ENCODE results near the gene NAA38.

The NAA38 gene

DNA sequence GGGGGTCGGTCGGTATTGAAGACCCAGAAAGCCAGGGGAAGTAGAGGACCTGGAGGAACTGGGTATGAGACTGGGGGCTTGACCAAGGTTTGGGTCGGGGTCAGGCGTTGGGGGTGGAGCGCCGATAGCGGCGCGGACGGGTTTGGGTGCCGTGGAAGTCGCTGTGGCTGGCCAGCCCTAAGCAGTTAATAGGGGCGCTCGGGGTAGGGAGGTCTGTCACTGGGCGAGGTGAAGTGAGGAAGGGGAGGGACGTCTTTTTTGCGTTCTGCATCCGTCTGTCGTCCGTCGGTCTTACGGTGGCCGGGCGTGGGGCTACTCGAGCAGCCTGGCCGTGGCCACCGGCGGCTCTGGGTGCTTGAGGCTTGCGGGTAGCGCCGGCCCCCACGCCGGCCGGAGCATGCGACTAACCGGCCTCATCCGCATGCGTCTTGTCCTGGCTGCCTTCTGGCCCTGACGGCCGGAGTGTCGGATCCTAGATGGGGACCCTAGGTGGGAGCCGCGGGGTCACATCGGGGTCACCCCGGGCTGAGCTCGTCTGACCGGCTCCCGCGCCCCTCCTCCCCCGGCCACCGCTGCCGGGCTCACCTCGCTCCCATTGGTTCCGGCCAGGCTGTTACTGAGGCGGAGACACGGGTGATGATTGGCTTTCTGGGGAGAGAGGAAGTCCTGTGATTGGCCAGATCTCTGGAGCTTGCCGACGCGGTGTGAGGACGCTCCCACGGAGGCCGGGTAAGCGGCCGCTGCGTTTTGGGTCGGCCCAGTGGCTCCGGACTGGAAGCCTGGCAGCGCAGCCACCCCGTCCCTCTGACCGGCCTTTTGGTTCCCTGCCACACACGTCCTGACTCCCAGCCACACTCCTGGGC, 12.8 kb downstream of the NAA38 start:
- in situ Hi-C loops (cut with HindIII; ENCODE audit: low pct_ligation_motif_present, low pct_unique_long_range_greater_than_20kb, low sequenced_read_pairs), result no loop called here
- DNase-seq, result peak; percentile 97

DNA sequence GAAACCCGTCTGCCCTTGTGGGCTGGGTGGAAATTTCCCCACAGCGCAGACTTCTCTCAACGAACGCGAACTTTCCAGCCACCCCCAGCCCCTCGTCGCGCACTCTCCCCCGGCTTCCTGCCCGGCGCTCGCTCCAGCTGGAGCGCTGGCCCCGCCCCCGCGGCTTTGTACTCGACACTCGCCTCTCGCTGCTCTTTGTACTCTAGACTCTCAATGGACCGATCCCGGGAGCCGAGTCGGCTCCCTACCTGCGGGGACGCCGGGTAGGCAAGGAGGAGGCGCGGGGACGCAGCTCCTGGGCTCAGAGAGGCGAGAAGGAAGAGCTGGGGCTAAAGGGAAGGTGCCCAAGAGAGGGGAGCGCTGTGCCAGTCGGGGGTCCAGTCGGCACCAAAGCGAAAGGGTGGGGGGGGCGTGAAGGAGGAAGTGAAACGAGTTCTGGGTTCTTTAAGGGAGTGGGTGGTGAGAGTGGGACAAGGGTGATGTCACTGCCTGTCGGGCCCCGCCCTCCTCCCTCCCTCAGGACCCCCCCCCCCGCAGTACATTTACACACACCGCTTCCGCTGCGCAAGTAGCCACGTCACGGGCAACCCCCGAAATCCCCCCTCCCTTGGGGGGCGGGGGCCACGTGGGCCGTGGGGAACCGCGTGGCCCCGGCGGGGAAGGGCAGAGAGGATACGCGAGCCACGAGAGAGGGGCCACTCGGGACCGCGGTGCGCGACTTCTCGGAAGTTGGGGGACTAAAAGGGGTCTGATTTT, 13.6 kb downstream of the NAA38 start:
- in situ Hi-C loops (cut with HindIII; ENCODE audit: low pct_ligation_motif_present, low pct_unique_long_range_greater_than_20kb, low sequenced_read_pairs), result no loop called here
- DNase-seq, result peak; percentile 87

DNA sequence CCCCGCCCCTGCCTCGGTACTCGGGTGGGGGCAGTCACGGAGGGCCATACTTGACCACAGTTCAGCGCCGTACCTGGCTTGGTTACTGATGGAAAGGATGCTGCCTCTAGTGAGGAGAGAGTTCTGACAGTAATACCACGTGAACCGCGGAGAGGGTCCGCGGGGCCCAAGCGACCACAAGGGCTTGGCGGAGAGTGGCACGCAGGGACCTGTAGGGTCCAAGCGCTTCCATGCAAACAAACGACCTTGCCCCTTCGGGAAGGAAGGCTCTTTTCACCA, 14.2 kb downstream of the NAA38 start:
- no peak for DNase-seq
- in situ Hi-C loops (cut with HindIII; ENCODE audit: low pct_ligation_motif_present, low pct_unique_long_range_greater_than_20kb, low sequenced_read_pairs), result no loop called here

DNA sequence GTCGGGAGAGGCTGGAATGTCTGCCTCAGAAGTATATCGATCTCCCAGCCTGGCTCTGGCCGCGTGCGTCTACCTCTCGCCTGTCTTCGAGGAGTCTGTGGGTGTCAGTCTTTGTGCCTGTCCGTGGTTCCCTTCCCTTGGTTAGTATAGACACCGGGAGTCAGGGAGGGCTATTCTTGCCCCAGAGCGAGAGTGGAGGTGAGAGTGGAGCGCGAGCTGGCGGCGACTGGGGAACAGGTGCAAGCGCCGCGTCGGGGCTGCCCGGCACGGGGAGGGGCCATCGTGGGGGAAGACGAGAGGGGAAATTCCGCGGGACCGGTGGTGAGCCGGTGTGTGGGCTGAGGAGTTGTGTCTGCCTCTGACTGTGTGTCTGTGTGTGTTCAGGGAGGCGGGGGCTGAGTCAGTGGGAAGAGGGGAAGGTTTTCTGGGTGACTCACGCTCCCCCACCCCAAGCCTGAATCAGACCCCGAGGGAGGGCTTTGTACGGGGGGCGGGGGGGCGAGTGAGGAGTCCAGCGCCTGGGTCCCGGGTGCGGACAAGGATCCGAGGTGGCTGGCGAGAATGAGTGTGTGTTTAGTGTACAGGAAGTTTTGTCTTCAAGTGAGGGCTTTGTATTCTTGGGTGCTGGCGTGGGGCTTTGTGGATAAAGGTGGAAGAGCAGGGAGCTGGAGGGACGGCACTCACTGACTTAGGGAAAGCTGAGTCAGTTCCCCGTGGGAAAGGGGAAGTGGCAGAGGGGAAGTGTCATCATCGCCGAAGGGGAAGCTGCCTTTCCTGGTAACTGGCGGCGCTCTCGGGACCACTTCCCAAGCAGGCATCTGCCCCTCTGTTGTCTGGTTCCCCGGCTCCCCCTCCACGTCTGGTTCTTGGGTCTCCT, 14.7 kb downstream of the NAA38 start:
- in situ Hi-C loops (cut with HindIII; ENCODE audit: low pct_ligation_motif_present, low pct_unique_long_range_greater_than_20kb, low sequenced_read_pairs), result no loop called here
- peak; percentile 89 for DNase-seq

DNA sequence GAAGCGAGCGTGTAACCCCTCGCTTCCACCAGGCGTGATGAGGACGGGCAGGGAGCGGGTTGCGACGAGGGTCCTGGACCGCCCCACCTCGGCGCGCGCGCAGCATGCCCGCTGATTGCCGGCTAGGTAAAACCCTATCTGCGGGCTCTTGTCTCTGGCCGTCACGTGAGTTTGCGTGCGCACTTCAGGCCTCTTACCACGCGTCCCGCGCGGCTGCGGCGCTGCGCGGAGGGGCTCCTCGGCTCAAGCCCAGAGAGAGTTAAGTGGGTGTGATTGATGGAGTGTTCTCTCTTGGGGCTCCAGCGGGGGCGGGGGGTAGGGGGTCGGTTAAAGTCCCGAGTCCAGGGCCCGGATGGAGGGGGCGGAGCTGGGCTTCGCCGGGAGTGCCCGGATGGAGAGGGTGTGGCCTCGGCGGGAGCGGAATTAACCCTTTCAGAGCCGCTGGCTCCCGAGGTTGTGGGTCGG, 15.4 kb downstream of the NAA38 start:
- in situ Hi-C loops (cut with HindIII; ENCODE audit: low pct_ligation_motif_present, low pct_unique_long_range_greater_than_20kb, low sequenced_read_pairs), result no loop called here
- DNase-seq, result peak; percentile 92

DNA sequence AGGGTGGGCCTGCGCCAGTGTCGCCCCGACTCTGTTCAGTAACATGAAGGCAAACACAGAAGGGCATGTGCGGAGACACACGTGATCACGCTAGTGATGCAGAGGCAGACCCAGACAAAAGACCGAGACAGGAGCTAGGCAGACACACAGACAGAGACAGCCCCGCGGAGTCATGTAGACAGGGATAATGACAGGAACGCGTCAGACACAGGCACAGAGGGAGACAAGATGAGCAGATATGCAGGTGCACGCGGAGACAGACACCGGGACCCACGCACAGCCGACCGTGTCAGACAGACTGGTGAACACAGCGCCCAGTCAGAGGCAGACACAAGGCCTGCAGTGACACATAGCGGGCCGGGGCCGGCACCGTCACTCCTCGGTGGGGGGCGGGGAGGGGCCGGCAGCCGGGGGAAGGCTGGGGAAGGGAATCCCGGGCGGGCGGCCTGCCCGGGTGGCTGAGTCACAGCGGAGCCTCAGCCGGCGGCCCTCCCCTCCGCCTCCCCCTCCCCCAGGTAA, 15.9 kb downstream of the NAA38 start:
- in situ Hi-C loops (cut with HindIII; ENCODE audit: low pct_ligation_motif_present, low pct_unique_long_range_greater_than_20kb, low sequenced_read_pairs), result no loop called here
- peak; percentile 88 for DNase-seq

DNA sequence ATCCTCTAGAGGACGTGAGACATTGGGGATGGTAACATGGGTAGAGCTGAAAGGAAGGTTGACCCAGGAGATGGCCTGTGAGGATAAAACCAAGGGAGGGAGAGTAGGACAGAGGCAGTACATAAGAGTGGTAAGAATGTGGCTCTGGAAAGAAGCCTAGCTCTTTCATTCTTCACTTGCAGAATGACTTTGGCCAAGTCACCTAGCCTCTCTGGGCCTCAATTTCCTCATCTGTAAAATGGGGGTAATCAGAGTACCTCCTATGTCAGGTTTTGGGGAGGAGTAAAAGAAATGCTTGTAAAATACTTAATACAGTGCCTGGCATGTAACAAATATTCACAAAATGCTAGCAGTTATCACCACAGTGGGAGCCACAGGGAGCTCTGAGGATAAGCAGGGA, 16.5 kb downstream of the NAA38 start:
- in situ Hi-C loops (cut with HindIII; ENCODE audit: low pct_ligation_motif_present, low pct_unique_long_range_greater_than_20kb, low sequenced_read_pairs), result no loop called here

DNA sequence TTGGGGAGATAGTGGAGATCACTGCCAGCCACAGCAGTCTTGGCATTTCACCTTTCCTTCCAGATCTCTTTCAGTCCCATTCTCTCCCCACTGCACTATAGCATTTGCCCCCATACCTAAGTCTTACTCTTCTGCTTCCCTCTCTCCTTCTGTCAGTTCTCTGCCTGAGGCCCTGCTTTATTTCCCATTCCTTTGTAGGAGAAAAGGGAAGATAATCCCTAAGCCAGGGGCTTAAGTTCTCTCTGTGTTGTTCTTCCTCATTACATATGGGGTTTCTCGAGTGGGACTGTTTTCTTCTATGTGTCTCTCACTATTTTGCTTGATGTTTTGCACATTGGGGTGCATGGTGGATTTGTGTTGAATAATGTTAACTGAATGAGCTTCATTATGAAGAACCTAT, 16.9 kb downstream of the NAA38 start:
- in situ Hi-C loops (cut with HindIII; ENCODE audit: low pct_ligation_motif_present, low pct_unique_long_range_greater_than_20kb, low sequenced_read_pairs), result no loop called here
- DNase-seq, result no peak

More for the DNA sequence above, 16.5 kb downstream of the NAA38 start:
- DNase-seq, result no peak

DNA sequence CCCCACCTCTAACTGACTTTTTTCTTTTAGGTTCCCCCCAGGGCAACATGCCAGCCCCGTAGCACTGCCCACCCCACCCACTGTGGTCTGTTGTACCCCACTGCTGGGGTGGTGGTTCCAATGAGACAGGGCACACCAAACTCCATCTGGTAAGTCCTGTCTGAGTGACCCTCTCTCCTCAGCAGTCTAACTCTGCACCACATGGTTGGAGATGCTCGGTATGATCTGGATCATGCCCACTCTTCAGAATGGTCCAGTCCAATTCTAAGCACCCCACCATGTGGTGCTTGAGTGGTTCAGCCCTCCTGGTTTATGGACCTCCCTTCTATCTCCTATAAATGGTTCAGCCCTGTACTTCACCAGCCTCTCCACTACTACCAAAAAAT, 17.5 kb downstream of the NAA38 start:
- DNase-seq, result no peak
- in situ Hi-C loops (cut with HindIII; ENCODE audit: low pct_ligation_motif_present, low pct_unique_long_range_greater_than_20kb, low sequenced_read_pairs), result no loop called here

DNA sequence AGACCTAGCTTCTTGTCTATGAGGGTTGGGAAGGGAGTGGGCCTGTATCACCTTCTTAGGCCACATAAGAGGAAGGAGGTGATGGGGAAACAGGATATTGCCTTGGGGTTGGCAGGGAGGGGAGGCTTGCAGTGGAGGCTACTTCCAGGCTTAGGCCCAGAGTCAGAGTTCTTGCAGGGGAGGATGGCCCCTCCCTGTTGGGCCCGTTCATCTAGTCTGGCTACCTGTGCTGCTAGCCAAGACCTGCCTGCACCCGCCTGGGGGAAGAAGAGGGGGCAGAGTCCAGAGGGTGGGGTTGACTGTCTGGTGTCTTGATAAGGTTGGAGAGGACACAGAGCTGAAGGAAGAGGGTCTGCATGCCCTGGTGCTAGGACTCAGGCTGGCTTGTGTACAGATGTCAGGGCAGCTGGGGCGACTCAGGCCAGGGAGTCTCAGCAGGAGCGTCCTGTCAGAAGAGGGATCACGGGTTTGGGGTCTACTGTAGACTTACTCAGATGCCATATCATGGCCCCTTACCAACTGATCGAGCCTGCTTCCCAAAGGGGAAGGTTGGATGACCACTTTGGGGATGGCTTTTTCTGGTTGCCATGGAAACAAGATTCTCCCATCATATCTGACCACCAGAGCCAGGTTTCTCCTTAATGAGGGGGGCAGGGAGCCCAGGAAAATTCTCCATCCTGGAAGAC, 18.0 kb downstream of the NAA38 start:
- no peak for DNase-seq
- in situ Hi-C loops (cut with HindIII; ENCODE audit: low pct_ligation_motif_present, low pct_unique_long_range_greater_than_20kb, low sequenced_read_pairs), result no loop called here

DNA sequence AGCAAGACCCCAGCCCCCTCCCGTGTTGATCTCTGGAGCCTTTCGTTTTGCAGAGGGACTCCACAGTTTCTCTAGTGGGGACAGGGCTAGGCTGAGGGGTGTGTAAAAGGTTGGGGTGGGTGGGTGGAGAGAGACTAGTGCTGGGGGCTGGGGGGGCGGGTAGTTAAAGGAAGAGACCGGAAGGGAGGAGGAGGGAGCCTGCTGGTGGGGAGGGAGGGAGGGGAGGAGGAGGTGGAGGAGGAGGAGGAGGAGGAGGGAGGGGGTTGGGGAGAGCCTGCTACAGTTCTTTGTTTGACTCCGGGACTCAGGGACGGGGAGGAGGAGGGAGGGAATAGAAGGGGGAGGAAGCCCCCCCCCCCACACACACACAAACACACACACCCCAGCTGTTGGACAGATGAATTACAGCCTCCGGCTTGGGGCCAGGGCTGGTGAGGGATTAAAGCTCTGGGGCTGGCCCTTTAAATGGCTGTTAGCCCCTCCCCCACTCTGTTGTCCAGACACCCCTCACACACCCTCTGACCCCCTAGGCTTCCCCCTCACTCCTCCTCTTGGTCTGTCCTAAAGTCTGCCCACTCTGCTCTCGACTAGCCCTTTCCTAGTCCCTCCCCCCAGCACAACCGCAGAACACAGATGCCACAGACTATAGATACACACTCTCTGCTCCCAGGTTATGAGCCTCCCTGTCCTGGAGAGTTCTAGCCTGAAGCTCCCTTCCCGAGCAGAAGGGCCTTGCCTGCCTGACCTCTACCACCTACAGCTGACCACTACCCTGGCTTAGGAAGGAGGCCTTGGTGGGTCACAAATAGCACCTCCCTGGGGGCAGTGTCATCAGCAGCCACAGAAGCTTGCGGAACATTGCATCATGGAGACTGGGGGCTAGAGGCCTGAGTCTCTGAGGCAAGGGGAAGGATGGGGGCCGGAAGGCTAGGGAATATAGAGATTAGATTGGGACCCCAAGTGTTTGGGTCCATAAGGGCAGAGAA, 19.0 kb downstream of the NAA38 start:
- in situ Hi-C loops (cut with HindIII; ENCODE audit: low pct_ligation_motif_present, low pct_unique_long_range_greater_than_20kb, low sequenced_read_pairs), result no loop called here
- DNase-seq, result peak; percentile 24

DNA sequence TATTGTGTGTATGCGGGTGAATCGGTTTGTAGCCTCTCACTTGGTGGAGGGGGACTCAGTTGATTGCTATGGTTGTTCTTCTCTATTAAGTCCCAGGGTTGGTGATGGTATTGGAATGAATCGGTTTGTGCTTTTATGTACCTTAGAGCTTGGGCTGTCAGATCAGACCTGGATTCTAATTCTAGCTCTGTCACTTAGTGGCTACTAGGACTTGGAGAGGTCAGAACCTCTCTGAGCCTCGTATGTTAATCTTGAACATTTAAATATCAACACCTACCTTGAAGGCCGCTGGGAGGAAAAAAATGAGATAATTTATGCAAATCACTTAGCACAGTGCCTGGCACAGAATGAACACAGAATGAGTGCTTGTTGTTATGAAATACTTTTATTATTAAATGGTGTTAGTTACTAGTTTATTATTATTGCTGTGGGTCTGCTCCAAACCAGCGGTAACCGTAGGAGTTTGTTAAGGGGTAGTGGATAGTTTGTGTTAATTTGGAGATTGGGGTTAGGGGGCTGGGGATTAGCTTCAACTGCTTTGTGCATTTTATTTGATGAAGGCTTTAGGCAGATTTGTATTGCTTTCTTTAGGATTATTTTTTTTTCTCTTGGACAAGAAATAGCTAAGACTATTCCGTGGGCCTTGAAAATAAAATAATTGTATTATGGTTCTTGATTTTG, 19.8 kb downstream of the NAA38 start:
- in situ Hi-C loops (cut with HindIII; ENCODE audit: low pct_ligation_motif_present, low pct_unique_long_range_greater_than_20kb, low sequenced_read_pairs), result no loop called here
- peak; percentile 30 for DNase-seq

DNA sequence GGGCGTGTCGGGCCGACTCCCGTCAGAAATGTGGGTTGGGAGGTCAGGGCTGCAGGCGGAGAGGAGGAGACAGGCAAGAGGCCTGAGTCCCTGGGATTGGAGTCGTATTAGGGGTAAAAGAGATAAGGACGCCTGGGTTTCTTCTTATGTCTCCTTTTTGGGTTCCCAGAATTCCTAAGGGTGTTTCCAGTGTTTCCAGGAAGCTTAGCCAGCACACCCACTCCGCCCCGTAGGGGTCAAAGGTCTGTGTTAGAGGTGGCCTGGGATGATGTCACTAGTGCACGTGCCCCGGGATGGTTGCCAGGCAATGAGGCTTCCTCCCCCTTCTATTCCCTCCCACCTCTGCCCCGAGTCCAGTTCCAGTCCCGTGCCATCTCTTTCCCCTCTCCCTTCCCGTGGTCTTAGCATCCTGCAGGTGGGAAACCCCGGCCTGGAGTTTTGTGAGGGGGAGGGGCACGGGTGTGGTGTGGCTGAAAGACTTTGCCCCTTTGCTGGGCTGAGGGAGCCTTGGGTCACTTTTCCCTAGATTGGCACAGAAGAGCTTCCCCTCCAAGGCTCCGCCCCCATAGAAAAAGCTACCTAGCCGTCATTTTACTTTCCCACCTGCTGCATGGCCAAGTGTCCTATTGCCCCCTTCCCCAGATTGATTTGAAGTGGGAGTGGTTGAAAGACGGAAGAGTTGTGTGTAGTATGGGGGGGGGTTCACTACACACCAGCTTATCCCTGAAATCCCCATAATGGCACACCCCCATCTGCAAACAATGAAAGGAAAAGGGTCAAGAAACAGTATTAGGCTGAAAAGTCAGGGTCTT, 20.6 kb downstream of the NAA38 start:
- peak; percentile 97 for DNase-seq

DNA sequence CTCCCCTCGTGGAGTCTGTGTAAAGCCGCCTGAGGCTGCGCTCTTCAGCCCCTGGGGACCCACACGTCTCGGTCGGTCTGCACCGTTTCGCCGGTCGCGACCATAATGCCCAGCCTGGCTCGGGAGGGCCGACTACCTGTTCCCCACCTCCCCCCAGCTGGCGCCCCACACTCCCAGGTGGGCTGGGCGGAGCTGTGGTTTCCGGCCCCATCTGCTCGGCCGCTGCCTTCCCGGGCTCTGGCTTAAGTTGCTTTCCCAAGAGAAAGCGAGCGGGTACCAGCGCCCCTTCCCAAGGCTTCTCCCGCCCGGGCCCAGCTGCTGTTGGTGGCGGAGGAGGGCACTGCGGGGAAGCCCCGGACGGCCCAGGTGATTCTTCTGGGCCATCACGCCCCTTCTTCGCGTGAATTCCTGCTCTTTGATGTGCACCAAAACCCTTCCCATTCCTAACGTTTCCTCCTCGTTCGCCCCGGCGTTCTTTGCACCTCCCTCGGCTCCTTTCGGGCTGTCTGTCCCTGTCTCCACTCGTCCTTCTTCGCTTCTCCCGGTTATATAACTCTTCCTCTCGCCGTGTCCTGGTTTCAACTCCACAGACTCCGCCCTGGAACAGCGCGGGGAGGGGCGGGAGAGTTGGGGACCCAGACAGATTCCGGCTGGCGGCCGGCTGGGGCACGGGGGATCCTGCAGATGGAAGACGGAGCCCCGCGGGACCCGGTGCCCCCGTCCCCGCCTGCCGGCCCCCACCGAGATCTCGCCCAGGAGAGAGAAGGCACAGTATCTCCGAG, 21.4 kb downstream of the NAA38 start:
- peak; percentile 71 for DNase-seq

More for the DNA sequence above, 20.6 kb downstream of the NAA38 start:
- in situ Hi-C loops (cut with HindIII; ENCODE audit: low pct_ligation_motif_present, low pct_unique_long_range_greater_than_20kb, low sequenced_read_pairs), result no loop called here

More for the DNA sequence above, 21.4 kb downstream of the NAA38 start:
- in situ Hi-C loops (cut with HindIII; ENCODE audit: low pct_ligation_motif_present, low pct_unique_long_range_greater_than_20kb, low sequenced_read_pairs), result no loop called here

All from ACHN (cell line).